Measurements from ENCODE around the gene NUSAP1. TPM values are rescaled to one million over a fixed set of nuclear protein-coding genes. Genes with fewer than 3 reads are reported as not detected.
"Not testable (repeated sequence)": the region's sequence is repeated elsewhere in the genome, so short reads cannot be mapped to it uniquely, and the experiment has no call there.

NUSAP1 gene
- 248 TPM for polyA plus RNA-seq (2012; ENCODE audit: insufficient read depth, insufficient read length)

- peak; percentile 100 for DNase-seq (ENCODE audit: low read depth, low spot score)
- H3K4me3 ChIP-seq (ENCODE audit: low read length) = peak within 1 kb of the TSS; percentile 91
These were observed at the start of gene NUSAP1, which contains the start of gene OIP5 for GRCh38 chr15:41332194-41333025. NUSAP1 (plus strand) TSS chr15:41332881; CDS start chr15:41332958, 77 bp downstream. OIP5 (minus strand) TSS chr15:41332591; CDS start chr15:41332561, 30 bp downstream.

GRCh38 chr15:41282980-41283652, 49.6 kb upstream of the NUSAP1 start:
- H3K4me3 ChIP-seq (ENCODE audit: low read length) = peak overlapping the region; percentile 38
- DNase-seq (ENCODE audit: low read depth, low spot score) = not testable (repeated sequence)

- H3K4me3 ChIP-seq (ENCODE audit: low read length) = peak overlapping the region; percentile 98
- peak; percentile 100 for DNase-seq (ENCODE audit: low read depth, low spot score)
These were observed 48.8 kb upstream of the NUSAP1 start for GRCh38 chr15:41283653-41284426.

GRCh38 chr15:41284427-41285177, 48.1 kb upstream of the NUSAP1 start:
- no peak for DNase-seq (ENCODE audit: low read depth, low spot score)
- peak overlapping the region; percentile 98 for H3K4me3 ChIP-seq (ENCODE audit: low read length)

- peak overlapping the region; percentile 98 for H3K4me3 ChIP-seq (ENCODE audit: low read length)
- no peak for DNase-seq (ENCODE audit: low read depth, low spot score)
These were observed 47.4 kb upstream of the NUSAP1 start for GRCh38 chr15:41285285-41285684.

DNA sequence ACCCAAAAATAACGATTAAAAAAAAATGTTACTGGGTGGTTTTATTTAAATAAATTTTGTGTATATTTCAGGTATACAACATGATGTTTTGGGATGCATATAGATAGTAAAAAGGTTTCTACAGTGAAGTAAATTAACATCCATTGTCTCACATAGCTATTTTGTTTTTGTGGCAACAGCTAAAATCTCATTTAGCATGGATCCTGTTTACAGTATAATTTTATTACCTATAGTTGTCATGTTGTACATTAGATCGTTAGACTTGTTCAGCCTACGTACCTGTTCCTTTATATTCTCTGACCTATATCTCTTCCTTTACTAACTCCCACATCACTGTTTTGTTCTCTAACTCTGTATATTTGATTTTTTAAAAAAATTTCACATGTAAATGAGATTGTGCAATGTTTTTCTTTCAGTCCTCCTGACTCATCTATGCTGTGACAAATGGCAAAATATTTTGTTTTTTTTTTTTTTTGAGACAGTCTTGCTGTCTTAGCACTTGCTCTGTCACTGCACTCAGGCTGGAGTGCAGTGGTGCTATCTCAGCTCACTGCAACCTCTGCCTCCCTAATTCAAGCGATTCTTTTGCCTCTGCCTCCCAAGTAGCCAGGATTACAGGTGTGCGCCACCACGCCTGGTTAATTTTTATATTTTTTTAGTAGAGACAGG, 45.9 kb upstream of the NUSAP1 start:
- H3K4me3 ChIP-seq (ENCODE audit: low read length) = no peak overlapping the region
- no peak for DNase-seq (ENCODE audit: low read depth, low spot score)

- DNase-seq (ENCODE audit: low read depth, low spot score) = no peak
- H3K4me3 ChIP-seq (ENCODE audit: low read length) = no peak overlapping the region
These were observed 44.2 kb upstream of the NUSAP1 start for GRCh38 chr15:41288464-41288863.

DNA sequence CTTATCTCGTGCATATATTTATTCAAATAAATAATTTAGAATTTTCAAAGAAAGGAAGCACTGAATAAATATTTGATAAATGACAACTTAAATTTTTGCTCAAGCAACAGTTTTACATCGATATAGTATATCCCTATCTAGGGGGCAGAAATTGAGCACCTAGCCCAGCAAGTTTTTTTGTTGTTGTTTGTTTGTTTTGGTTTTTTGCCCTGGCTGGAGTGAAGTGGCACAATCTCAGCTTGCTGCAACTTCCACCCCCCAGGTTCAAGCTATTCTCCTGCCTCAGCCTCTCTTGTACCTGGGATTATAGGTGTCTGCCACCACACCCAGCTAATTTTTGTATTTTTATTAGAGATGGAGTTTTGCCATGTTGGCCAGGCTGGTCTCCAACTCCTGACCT, 42.7 kb upstream of the NUSAP1 start:
- DNase-seq (ENCODE audit: low read depth, low spot score) = no peak
- no peak overlapping the region for H3K4me3 ChIP-seq (ENCODE audit: low read length)

DNA sequence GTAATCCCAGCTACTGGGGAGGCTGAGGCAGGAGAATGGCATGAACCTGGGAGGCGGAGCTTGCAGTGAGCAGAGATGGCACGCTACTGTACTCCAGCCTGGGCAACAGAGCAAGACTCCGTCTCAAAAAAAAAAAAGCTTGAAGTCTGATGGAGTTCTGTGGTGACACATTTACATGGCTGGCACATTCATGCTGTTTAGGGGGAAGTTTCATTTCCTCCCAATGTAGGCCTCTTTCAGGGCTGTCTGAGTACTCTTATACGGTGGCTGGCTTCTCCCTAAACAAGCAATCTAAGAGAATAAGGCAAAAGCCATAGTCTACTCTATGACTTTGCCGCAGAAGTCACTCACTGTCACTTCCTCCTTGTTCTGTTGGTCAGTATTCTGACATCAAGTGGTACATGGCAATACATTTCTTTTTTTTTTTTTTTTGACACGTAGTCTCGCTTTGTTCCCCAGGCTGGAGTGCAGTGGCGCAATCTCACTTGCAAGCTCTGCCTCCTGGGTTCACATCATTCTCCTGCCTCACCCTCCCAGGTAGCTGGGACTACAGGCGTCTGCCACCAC, 41.5 kb upstream of the NUSAP1 start:
- no peak overlapping the region for H3K4me3 ChIP-seq (ENCODE audit: low read length)
- no peak for DNase-seq (ENCODE audit: low read depth, low spot score)

- DNase-seq (ENCODE audit: low read depth, low spot score) = no peak
- no peak overlapping the region for H3K4me3 ChIP-seq (ENCODE audit: low read length)
These were observed 40.2 kb upstream of the NUSAP1 start for GRCh38 chr15:41292521-41292920.

DNA sequence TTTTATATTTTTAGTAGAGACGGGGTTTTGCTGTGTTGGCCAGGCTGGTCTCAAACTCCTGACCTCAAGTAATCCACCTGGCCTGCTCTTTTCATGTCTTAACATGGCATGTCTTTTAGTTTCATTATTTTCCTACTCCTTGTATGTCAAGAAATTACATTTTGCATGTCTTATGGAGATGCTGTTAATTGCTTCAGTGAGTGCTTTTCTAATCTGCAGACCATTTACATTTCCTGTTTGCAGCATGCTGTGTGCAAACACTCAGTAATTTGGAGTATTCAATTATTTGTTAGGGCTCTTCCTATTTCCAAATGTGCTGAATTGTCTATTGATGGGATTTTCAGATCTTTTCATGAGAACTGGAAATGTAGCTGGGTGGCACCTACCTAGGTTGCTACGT, 31.5 kb upstream of the NUSAP1 start:
- H3K4me3 ChIP-seq (ENCODE audit: low read length); DNase-seq (ENCODE audit: low read depth, low spot score): not testable (repeated sequence)

DNA sequence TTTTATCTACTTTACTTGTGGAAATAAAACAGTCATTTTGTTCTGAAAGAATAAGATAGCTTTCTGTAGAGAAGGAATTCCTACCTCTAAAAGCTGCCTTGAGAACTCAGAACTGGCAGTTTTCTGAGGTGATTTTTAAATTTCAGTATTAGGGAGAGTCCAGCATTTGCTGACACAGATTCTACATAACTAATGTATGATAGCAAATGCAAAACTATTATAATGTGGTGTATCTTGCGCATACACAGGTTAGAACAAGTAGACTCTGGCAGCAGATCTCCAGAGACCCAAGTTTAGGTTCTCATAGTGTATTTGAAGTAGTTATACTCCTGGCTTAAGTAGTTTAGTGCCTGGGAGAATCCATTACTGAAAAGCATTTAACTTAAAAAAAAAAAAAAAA, 31.1 kb upstream of the NUSAP1 start:
- DNase-seq (ENCODE audit: low read depth, low spot score) = no peak
- H3K4me3 ChIP-seq (ENCODE audit: low read length) = no peak overlapping the region

GRCh38 chr15:41304149-41304770, 28.4 kb upstream of the NUSAP1 start:
- no peak overlapping the region for H3K4me3 ChIP-seq (ENCODE audit: low read length)

DNA sequence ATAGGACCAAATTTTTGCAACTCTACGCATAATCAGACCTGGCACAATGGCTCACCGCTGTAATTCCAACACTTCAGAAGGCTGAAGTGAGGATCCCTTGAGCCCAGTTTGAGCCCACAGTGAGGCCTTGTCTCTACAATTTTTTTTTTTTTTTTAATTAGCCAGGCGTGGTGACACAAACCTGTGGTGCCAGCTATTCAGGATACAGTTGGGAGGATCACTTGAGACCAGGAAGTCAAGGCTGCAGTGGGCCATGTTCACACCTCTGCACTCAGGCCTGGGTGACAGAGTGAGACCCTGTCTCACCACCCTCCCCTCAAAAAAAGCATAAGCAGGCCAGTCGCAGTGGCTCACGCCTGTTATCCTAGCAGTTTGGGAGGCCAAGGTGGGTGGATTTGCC, 25.0 kb upstream of the NUSAP1 start:
- H3K4me3 ChIP-seq (ENCODE audit: low read length) = no peak overlapping the region
- DNase-seq (ENCODE audit: low read depth, low spot score) = no peak

More at GRCh38 chr15:41304149-41304770, 28.4 kb upstream of the NUSAP1 start:
- no peak for DNase-seq (ENCODE audit: low read depth, low spot score)

DNA sequence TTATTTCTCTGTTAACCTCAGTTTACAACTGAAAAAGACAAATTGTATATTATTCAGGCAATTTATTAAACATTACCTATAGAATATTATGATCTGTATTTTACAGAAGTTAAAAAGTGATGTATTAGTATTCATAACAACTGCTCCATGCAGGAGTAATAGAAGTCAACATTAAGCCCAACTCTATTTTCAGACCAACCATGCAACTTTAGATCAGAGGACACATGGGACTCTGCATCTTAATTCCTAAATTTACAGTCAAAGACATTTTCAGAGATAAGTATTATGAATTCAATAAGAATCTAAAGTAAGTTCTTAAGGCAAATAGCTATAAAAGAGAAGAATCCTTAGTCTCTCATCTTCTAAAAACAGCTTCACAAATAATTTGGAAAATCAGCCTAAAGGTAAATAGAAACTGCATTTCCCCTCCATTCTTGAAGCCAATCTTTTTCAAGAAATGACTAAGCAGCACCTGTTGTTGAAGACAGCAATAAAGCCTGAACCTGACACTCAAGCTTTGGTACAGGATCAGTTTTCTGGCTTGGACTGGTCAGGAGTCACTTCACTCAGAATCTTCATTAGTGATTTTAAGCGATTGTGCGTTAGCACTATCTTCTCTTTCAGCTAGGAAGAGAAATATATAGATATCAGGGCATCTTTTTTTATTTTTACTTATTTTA, 23.3 kb upstream of the NUSAP1 start:
- no peak for DNase-seq (ENCODE audit: low read depth, low spot score)
- no peak overlapping the region for H3K4me3 ChIP-seq (ENCODE audit: low read length)

DNA sequence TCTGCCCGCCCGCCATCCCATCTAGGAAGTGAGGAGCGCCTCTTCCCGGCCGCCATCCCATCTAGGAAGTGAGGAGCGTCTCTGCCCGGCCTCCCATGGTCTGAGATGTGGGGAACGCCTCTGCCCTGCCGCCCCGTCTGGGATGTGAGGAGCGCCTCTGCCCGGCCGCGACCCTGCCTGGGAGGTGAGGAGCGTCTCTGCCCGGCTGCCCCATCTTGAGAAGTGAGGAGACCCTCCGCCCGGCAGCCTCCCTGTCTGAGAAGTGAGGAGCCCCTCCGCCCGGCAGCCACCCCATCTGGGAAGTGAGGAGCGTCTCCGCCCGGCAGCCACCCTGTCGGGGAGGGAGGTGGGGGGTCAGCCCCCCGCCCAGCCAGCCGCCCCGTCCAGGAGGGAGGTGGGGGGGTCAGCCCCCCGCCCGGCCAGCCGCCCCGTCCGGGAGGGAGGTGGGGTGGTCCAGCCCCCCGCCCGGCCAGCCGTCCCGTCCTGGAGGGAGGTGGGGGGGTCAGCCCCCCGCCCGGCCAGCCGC, 11.8 kb upstream of the NUSAP1 start:
- not testable (repeated sequence) for H3K4me3 ChIP-seq (ENCODE audit: low read length); DNase-seq (ENCODE audit: low read depth, low spot score)

DNA sequence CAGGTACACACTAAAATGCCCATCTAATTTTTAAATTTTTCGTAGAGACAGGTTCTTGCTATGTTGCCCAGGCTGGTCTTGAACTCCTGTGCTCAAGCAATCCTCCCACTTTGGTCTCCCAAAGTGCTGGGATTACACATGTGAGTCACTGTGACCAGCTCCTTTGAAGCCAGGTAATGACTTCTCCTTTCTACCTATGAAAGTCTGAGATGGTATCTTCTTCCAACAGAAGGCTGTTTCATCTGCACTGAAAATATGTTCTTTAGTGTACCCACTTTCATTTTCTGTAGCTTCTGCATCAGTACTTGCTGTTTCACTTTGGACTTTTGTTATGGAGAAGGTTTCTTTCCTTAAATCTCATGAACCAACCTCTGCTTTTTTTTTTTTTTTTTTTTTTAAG, 9.1 kb upstream of the NUSAP1 start:
- no peak for DNase-seq (ENCODE audit: low read depth, low spot score)

More for the DNA sequence above, 9.1 kb upstream of the NUSAP1 start:
- H3K4me3 ChIP-seq (ENCODE audit: low read length) = no peak overlapping the region

All from Jurkat, Clone E6-1 (cell line).